K562 (cell line): ENCODE data around the gene CCDC136. TPM values are rescaled to one million over a fixed set of nuclear protein-coding genes. Genes with fewer than 3 reads are reported as not detected.
A peak's percentile ranks its signal among the peaks of the same experiment; 100 is the strongest.

Experiments used
- BACH1 ChIP-seq: fragments of 200-800 bp; sonication (Bioruptor generic); IDR thresholded peaks from 2 replicates; pipeline ENCODE4 v1.6.1; 2016; ENCODE audit warnings: missing genetic modification characterization, missing compliant biosample characterization
- CHCHD3 ChIP-seq: fragments of 250-450 bp; sonication (Bioruptor Pico); IDR thresholded peaks from 2 replicates; pipeline ENCODE4 v2.1.2; 2022; ENCODE audit warnings: mild to moderate bottlenecking
- GABPB2 ChIP-seq: fragments of 250-450 bp; sonication (Bioruptor Pico); conservative IDR thresholded peaks from 2 replicates; pipeline ENCODE4 v1.5.1; 2021; ENCODE audit warnings: mild to moderate bottlenecking
- HNRNPL ChIP-seq: fragments of 200-400 bp; formaldehyde crosslinking; IDR thresholded peaks from 2 replicates; pipeline ENCODE4 v1.6.1; 2017; ENCODE audit warnings: low read depth, mild to moderate bottlenecking, low read length
- IFI16 ChIP-seq: fragments of 250-450 bp; sonication (Bioruptor Pico); IDR thresholded peaks from 2 replicates; pipeline ENCODE4 v2.1.2; 2022; ENCODE audit warnings: mild to moderate bottlenecking, inconsistent platforms
- MBD2 ChIP-seq: sonication (generic); IDR thresholded peaks from 2 replicates; pipeline ENCODE4 v1.6.1; 2016; ENCODE audit warnings: low read depth, borderline replicate concordance
- NFYB ChIP-seq: IDR thresholded peaks from 2 replicates; pipeline ENCODE4 v1.6.1; 2011; ENCODE audit warnings: mild to moderate bottlenecking, moderate library complexity; ENCODE audit not compliant: insufficient read length; ENCODE audit errors: extremely low read depth
- NR2F6 ChIP-seq: fragments of 450-650 bp; formaldehyde crosslinking; IDR thresholded peaks from 2 replicates; pipeline ENCODE4 v1.4.0; 2020; ENCODE audit warnings: mild to moderate bottlenecking
- PHF21A ChIP-seq: fragments of 450-650 bp; IDR thresholded peaks from 2 replicates; pipeline ENCODE4 v1.6.1; 2017; ENCODE audit warnings: low read depth, borderline replicate concordance
- POU5F1 ChIP-seq: fragments of 150-350 bp; IDR thresholded peaks from 2 replicates; pipeline ENCODE4 v1.6.1; 2014; ENCODE audit warnings: borderline replicate concordance, low read length, low read depth, mild to moderate bottlenecking; ENCODE audit not compliant: partially characterized antibody
- TCF7L2 ChIP-seq: fragments of 150-350 bp; IDR thresholded peaks from 2 replicates; pipeline ENCODE4 v1.6.1; 2016; ENCODE audit warnings: low read depth, mild to moderate bottlenecking, low read length, moderate library complexity
- TFAM ChIP-seq: fragments of 250-450 bp; sonication (Bioruptor Pico); conservative IDR thresholded peaks from 2 replicates; pipeline ENCODE4 v1.5.0; 2021; ENCODE audit warnings: mild to moderate bottlenecking, moderate library complexity
- ZNF174 ChIP-seq: fragments of 250-450 bp; sonication (Bioruptor Pico); IDR thresholded peaks from 2 replicates; pipeline ENCODE4 v1.4.0; 2020; ENCODE audit warnings: mild to moderate bottlenecking
- ZNF263 ChIP-seq: sonication (generic); formaldehyde crosslinking; IDR thresholded peaks from 2 replicates; pipeline ENCODE4 v1.8.0; 2022; ENCODE audit warnings: mild to moderate bottlenecking, missing genetic modification reagents, borderline replicate concordance
- ZNF408 ChIP-seq: fragments of 250-450 bp; sonication (Bioruptor Pico); IDR thresholded peaks from 2 replicates; pipeline ENCODE4 v1.4.0; 2020; ENCODE audit warnings: low read depth, mild to moderate bottlenecking, moderate library complexity
- ZNF696 ChIP-seq: fragments of 250-450 bp; sonication (Bioruptor Pico); conservative IDR thresholded peaks from 2 replicates; pipeline ENCODE4 v1.4.0; 2020; ENCODE audit warnings: mild to moderate bottlenecking, moderate library complexity
- ZNF77 ChIP-seq: fragments of 250-450 bp; sonication (Bioruptor Pico); IDR thresholded peaks from 2 replicates; pipeline ENCODE4 v1.5.0; 2020
- polyA plus RNA-seq, 8 experiments: library from polyadenylated mRNA; depleted of rRNA in 4 of 8; stranded (reverse) in 5 of 8; unstranded in 3 of 8; fragments of >200 nt; fragmentation: Nextera tagmentation in 2 of 8; fragmentation: Illumina TruSeq in 1 of 8; extraction: Ambion mirVana in 2 of 8; extraction: Trizol in 1 of 8; gene quantifications; 2 replicates each; pipeline versions ENCODE4 v1.2.1 to v1.2.3, GENCODE V29; 2011 to 2014; ENCODE audit warnings: inconsistent platforms in 1 of 8, missing spikeins in 1 of 8
- total RNA-seq, 7 experiments: library from RNA; depleted of rRNA in 6 of 7; stranded (reverse); fragments of >200 nt in 6 of 7; fragmentation: Illumina TruSeq in 2 of 7; extraction: Trizol in 2 of 7; gene quantifications; 2 replicates each; pipeline versions ENCODE4 v1.2.1 to v1.2.3, GENCODE V29; 2011 to 2021; ENCODE audit warnings: low replicate concordance in 1 of 7
- TF ChIP-seq, protein P1 (sequence below): fragments of 450-650 bp; IDR thresholded peaks from 2 replicates; pipeline ENCODE4 v1.6.1; 2016; ENCODE audit warnings: low read depth
- TF ChIP-seq, protein P2 (sequence below): IDR thresholded peaks from 2 replicates; pipeline ENCODE4 v1.6.1; 2011; ENCODE audit not compliant: insufficient read length; ENCODE audit errors: extremely low read depth

Gene CCDC136
- total and polyA plus RNA-seq, 9 of the 15 experiments (the other 6 are each of a cell fraction or from before 2014, with no cell fraction given), result 2.4 to 40.8 (median 26.5) TPM

- TF ChIP-seq MBD2, result no peak
- TF ChIP-seq IFI16 (CRISPR knock-in tag), result no peak
- 0 out of 2 replicates have a peak, but pooled peaks have one; percentile 24 for TF ChIP-seq TCF7L2
- no peak for TF ChIP-seq NFYB
- no peak for TF ChIP-seq ZNF77 (CRISPR knock-in tag)
- no peak; the same call in 1 of the 2 replicates for TF ChIP-seq NR2F6
- TF ChIP-seq ZNF174, result no peak
- TF ChIP-seq, protein P1, sequence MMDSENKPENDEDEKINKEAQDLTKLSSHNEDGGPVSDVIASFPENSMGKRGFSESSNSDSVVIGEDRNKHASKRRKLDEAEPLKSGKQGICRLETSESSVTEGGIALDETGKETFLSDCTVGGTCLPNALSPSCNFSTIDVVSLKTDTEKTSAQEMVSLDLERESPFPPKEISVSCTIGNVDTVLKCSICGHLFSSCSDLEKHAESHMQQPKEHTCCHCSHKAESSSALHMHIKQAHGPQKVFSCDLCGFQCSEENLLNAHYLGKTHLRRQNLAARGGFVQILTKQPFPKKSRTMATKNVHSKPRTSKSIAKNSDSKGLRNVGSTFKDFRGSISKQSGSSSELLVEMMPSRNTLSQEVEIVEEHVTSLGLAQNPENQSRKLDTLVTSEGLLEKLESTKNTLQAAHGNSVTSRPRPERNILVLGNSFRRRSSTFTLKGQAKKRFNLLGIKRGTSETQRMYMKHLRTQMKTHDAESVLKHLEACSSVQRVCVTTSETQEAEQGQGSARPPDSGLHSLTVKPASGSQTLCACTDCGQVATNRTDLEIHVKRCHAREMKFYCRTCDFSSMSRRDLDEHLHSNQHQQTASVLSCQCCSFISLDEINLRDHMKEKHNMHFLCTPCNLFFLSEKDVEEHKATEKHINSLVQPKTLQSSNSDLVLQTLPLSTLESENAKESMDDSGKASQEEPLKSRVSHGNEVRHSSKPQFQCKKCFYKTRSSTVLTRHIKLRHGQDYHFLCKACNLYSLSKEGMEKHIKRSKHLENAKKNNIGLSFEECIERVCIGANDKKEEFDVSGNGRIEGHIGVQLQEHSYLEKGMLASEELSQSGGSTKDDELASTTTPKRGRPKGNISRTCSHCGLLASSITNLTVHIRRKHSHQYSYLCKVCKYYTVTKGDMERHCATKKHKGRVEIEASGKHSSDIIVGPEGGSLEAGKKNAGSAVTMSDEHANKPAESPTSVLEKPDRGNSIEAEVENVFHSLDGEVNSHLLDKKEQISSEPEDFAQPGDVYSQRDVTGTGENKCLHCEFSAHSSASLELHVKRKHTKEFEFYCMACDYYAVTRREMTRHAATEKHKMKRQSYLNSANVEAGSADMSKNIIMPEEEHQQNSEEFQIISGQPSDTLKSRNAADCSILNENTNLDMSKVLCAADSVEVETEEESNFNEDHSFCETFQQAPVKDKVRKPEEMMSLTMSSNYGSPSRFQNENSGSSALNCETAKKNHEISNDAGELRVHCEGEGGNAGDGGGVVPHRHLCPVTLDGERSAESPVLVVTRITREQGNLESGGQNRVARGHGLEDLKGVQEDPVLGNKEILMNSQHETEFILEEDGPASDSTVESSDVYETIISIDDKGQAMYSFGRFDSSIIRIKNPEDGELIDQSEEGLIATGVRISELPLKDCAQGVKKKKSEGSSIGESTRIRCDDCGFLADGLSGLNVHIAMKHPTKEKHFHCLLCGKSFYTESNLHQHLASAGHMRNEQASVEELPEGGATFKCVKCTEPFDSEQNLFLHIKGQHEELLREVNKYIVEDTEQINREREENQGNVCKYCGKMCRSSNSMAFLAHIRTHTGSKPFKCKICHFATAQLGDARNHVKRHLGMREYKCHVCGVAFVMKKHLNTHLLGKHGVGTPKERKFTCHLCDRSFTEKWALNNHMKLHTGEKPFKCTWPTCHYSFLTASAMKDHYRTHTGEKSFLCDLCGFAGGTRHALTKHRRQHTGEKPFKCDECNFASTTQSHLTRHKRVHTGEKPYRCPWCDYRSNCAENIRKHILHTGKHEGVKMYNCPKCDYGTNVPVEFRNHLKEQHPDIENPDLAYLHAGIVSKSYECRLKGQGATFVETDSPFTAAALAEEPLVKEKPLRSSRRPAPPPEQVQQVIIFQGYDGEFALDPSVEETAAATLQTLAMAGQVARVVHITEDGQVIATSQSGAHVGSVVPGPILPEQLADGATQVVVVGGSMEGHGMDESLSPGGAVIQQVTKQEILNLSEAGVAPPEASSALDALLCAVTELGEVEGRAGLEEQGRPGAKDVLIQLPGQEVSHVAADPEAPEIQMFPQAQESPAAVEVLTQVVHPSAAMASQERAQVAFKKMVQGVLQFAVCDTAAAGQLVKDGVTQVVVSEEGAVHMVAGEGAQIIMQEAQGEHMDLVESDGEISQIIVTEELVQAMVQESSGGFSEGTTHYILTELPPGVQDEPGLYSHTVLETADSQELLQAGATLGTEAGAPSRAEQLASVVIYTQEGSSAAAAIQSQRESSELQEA, result no peak
- TF ChIP-seq, protein P2, sequence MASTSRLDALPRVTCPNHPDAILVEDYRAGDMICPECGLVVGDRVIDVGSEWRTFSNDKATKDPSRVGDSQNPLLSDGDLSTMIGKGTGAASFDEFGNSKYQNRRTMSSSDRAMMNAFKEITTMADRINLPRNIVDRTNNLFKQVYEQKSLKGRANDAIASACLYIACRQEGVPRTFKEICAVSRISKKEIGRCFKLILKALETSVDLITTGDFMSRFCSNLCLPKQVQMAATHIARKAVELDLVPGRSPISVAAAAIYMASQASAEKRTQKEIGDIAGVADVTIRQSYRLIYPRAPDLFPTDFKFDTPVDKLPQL, result no peak
- TF ChIP-seq CHCHD3 (CRISPR knock-in tag), result peak; percentile 22; the same call in 1 of the 2 replicates
- no peak for TF ChIP-seq HNRNPL
- 0 out of 2 replicates have a peak, but pooled peaks have one; percentile 41 for TF ChIP-seq BACH1 (tag)
- TF ChIP-seq POU5F1, result no peak
- no peak for TF ChIP-seq GABPB2 (CRISPR knock-in tag)
- TF ChIP-seq ZNF408, result no peak
- TF ChIP-seq PHF21A, result no peak
- TF ChIP-seq TFAM (CRISPR knock-in tag), result no peak
- no peak for TF ChIP-seq ZNF696
- TF ChIP-seq ZNF263 (CRISPR knock-in tag), result peak; percentile 94
These were observed 40.5 kb downstream of the CCDC136 start (continued) for GRCh38 chr7:128831994-128832879.
